GM18951 (cell line): Measurements from ENCODE around the gene F2.

Source experiments
- POLR2A ChIP-seq: IDR thresholded peaks from 4 replicates; pipeline ENCODE4 v1.6.1; 2011; ENCODE audit warnings: mild to moderate bottlenecking; ENCODE audit not compliant: insufficient read length, insufficient read depth; ENCODE audit errors: extremely low read depth
- in situ Hi-C: fragments of 300-500 bp; cut with MboI; formaldehyde crosslinking; loops from one replicate; pipeline ENCODE4 v1.12.0; 2022; ENCODE audit warnings: low sequenced_read_pairs, mixed read lengths, inconsistent platforms; ENCODE audit not compliant: unreplicated experiment

F2 gene

DNA sequence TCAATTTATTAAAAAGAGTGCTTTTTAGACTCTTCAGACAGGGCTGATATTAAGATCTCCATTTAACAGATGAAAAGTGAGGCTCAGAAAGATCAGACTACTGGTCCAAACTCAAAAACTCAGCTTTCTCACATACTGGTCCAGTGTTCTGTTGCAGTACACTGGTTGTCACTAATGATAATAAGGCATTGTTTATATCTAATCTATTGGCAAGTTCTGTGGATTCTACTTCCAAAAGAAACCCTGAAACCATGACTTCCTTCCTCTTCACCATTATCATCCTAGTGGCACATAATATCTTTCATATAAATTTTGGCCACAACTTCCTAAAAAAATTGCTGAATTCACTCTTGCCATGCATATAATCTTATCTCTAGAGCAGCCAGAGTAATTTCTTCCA, 36.9 kb downstream of the F2 start:
- in situ Hi-C loops = no loop called here
- no peak for TF ChIP-seq POLR2A

DNA sequence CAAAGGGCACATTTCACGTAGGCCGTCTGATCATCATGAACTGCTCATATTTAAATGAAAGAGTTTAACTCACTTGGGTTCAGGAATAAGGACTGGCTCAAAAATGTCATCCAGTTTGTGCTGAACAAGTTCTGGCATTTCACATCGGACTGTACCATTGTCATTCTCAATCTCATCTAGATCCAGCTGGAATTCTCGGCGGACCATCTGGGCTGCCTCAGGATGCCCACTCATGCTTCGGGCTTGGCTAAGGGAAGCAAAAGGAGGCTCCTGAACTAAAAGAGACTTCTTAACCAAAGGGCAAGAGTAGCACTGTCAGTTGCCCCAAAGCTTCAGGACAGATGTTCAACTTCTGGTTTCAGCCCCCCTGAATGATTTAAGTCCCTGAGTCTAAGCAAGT, 40.2 kb downstream of the F2 start:
- no peak for TF ChIP-seq POLR2A
- in situ Hi-C loops = no loop called here

DNA sequence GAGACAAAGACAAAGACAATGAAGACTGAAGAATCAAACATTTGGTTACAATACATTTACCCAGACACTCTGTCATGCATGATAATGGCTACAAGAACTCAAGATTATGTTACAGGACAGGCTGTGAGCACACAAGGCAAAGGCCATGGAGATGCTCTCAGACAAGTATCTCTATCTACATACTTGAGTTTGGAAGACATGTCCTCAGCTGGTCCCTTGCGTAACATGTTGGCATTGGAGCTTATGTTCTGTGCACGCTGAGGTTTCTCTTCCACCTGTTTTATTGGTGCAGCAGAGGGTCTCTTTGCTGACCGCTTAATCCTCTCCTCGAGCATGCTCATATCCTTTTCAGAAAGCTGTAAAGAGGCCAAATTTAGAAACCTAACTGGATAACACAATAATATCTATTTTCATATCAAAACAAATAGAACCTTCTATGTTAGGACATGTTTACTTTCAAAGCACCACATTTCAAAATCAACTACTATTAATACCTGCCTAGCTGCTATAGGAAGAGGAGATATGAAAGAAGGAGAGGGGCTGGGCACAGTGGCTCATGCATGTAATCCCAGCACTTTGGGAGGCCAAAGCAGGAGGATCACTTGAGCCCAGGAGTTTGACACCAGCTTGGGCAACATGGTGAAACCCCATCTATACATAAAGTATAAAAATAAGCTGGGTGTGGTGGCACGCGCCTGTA, 41.6 kb downstream of the F2 start:
- no peak for TF ChIP-seq POLR2A
- in situ Hi-C loops = no loop called here

DNA sequence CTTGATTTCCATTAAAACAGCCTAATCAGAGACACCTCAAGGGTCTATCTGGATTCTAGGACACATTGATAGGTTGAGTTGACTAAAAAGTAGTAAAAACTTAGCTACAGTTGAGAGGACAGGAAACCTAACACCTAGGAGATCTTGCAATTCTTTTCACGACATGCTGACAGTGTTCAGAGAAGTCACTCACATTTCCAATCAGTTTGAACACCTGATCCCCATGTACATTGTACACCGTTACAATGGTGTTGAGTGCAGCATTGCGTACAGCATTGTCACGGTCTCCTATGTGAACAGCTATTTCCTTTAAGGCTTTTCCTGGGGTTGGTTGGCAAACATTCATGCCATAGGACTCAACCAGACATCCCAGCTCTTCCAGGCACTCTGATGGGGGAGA, 42.8 kb downstream of the F2 start:
- in situ Hi-C loops = no loop called here
- TF ChIP-seq POLR2A = no peak

DNA sequence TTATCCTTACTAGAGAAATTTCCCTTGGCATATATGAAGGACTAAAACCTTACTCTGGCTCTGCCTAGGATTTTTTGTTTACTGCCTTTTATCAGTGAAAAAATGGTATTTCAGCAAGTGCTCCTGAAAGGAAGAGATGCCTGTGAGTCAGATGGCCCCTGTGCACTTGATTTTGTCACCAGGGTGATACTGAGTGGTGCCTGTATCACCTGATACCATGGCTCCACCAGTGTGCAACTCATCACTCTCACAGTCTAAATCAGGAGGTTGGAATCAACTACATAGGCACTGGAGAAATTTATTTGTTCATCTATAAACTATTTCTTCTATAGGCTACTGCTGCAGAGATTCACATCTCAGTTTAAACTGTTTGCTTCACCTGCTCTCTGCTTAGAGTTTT, 43.2 kb downstream of the F2 start:
- no peak for TF ChIP-seq POLR2A
- in situ Hi-C loops = no loop called here

DNA sequence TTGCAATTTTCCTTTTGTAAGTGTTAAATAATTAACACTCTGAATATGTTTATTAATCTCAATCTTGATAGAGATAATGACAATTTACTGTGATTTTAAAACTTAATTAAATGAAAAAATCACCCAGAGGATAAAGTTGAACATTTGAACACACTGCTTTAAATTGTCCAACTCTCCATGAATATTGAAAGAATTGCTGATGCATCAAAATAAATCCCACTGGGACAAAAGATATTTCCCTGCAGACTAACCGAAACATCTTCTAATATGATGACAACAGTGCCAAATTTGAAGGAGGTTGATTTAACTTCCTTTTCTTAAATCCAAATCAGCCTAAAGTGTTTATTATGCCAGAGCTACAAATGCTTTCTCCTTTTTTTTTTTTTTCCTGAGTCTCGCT, 47.6 kb downstream of the F2 start:
- TF ChIP-seq POLR2A = no peak
- in situ Hi-C loops = no loop called here

DNA sequence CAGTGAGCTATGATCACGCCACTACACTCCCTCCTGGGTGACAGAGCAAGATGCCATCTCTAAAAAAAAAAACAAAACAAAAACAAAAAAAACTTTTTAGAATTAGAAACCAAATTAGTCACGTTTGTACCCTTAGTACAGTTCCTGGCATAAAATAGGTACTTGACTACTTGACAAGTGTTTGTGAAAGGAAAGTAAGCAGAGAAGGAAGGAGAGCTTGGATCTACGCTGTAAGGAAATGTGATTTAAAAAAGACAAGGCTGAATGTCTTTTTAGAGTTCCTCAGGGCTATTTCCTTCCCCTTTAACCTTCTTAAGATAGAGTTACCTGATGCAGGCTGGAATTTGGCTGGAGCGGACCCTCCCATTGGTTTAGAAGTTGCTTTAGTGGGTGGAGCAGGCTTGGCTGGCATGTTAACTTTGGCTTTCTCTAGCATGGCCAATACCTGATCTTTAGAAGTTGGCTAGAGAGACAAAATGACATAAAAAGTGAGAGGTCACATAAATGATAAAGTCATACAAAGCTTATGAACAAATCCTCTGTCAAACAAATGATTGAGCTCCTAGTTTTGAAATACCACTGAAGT, 50.7 kb downstream of the F2 start:
- TF ChIP-seq POLR2A = no peak
- in situ Hi-C loops = no loop called here

DNA sequence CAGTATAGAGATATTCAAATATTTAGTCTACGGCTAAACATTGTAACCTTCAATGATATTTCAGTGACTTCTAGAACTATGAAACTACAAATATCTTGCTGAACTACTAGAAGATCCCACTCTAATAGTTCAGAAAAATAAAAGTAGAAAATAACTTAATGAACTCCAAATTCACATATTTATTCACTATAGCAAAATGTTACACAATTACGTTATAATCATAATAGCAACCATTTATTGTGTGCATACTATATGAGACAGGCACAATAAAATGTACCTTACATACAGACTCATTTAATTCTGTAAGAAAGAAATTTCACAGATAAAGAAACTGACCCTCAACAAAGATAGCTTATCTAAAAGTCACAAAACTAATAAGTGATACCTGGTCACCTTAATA, 57.9 kb downstream of the F2 start:
- in situ Hi-C loops = no loop called here
- TF ChIP-seq POLR2A = no peak

DNA sequence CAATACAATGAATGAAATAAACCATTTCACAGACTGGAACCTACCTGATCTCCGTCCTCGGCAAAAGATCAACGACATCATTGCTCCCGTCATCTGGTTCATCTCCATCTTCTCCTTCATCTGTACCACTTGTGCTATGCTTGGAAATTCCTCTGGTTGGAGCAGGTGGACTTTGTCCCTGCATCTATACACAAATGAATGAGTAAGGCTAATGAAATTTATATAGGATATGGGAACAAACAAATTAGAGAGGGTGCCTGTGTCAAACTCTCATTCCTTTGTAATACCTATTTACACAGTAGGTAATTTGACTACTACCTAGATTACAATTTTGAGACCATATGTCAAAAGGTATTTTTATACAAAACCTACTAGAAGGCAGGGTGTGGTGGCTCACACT, 59.4 kb downstream of the F2 start:
- no peak for TF ChIP-seq POLR2A
- in situ Hi-C loops = no loop called here
